Measurements from ENCODE around the gene SIGLEC8.
A peak's percentile ranks its signal among the peaks of the same experiment; 100 is the strongest.

The SIGLEC8 gene

GRCh38 chr19:51489113-51489512 lies 30.9 kb upstream of the SIGLEC8 start:
- no peak for DNase-seq (ENCODE audit: insufficient read length)
- TF ChIP-seq POLR2A (IDR thresholded peaks at IDR 0.05; ENCODE audit: low read depth, low read length) (no peak), POLR2AphosphoS5 (IDR thresholded peaks at IDR 0.05; ENCODE audit: low read depth, low read length) (no peak), TAF1 (IDR thresholded peaks at IDR 0.05; ENCODE audit: borderline replicate concordance, low read depth, low read length) (no peak)
- FAIRE-seq: no peak

GRCh38 chr19:51488491-51488890 lies 30.2 kb upstream of the SIGLEC8 start:
- FAIRE-seq (no peak), DNase-seq (ENCODE audit: insufficient read length) (no peak)
- TF ChIP-seq TAF1 (IDR thresholded peaks at IDR 0.05; ENCODE audit: borderline replicate concordance, low read depth, low read length): no peak
- TF ChIP-seq POLR2A (IDR thresholded peaks at IDR 0.05; ENCODE audit: low read depth, low read length): no peak
- no peak for TF ChIP-seq POLR2AphosphoS5 (IDR thresholded peaks at IDR 0.05; ENCODE audit: low read depth, low read length)

- no peak for DNase-seq (ENCODE audit: insufficient read length)
- FAIRE-seq: no peak
These were observed 27.9 kb upstream of the SIGLEC8 start for GRCh38 chr19:51485960-51486660.

DNA sequence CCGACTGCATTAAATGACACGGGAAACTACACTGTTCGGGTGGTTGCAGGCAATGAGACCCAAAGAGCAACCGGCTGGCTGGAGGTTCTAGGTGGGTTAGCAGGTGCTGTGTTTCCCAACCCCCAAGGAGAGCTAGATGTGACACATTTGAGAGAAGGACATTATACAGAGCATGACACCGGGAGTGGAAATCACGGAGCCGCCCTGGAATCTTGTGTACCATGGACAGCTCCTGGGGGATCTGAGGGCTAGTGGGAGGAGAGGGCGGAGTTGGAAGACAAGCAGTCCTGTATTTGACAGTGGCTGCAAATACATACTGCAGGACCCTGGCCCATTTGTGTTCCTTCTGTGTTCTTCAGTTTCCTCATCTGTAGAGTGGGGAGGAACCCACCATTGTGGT lies 22.3 kb upstream of the SIGLEC8 start:
- DNase-seq (ENCODE audit: insufficient read length): no peak
- FAIRE-seq: no peak
- TF ChIP-seq POLR2AphosphoS5 (IDR thresholded peaks at IDR 0.05; ENCODE audit: low read depth, low read length): no peak
- no peak for TF ChIP-seq POLR2A (IDR thresholded peaks at IDR 0.05; ENCODE audit: low read depth, low read length)
- TF ChIP-seq TAF1 (IDR thresholded peaks at IDR 0.05; ENCODE audit: borderline replicate concordance, low read depth, low read length): no peak

More at GRCh38 chr19:51485960-51486660, 27.9 kb upstream of the SIGLEC8 start:
- TF ChIP-seq POLR2A (IDR thresholded peaks at IDR 0.05; ENCODE audit: low read depth, low read length): no peak
- TF ChIP-seq TAF1 (IDR thresholded peaks at IDR 0.05; ENCODE audit: borderline replicate concordance, low read depth, low read length): no peak
- TF ChIP-seq POLR2AphosphoS5 (IDR thresholded peaks at IDR 0.05; ENCODE audit: low read depth, low read length): no peak

- FAIRE-seq (no peak), DNase-seq (ENCODE audit: insufficient read length) (no peak)
- TF ChIP-seq POLR2AphosphoS5 (IDR thresholded peaks at IDR 0.05; ENCODE audit: low read depth, low read length): no peak
- TF ChIP-seq TAF1 (IDR thresholded peaks at IDR 0.05; ENCODE audit: borderline replicate concordance, low read depth, low read length): no peak
- TF ChIP-seq POLR2A (IDR thresholded peaks at IDR 0.05; ENCODE audit: low read depth, low read length): no peak
These were observed 21.5 kb upstream of the SIGLEC8 start for GRCh38 chr19:51479531-51480331.

DNA sequence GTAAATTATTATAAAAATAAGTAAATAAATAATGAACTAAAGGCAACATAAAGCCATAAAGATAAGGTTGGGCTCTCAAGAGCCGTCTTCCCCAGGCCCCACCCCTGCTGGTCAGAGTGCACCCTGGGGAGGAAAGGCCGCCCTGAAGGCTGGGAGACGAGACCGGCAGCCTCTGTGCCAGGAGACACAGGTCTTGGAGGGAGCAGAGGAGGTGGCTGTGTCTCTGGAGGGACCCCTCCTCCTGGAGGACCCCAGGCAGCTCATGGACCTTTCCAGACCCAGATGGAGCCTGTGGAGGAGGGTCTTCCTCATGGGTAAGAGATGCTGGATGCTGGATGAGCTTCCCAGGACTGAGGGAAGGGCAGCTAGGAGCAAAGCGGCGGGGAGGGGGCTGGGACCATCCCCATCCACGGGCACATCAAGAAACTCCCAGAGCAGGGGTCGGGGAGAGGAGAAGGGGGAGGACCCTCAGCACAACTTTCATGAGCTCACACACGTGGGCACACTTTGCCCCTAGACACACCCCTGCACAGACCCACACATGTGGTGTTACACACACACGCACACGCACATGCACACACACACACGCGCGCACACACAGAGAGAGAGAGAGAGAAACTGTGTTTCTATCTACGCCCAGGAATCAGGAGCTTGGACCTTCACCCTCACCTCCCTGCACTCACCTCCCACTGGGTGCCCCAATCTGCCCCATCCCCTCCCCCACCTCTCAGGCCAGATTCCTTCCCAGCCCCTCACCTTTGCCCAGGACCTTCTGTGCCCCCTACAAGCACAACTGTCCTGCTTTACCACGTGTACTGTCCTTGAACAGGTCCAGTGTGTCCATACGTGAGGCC lies 20.4 kb upstream of the SIGLEC8 start, which contains the start of gene CEACAM18:
TSS of gene CEACAM18 (plus strand) at position 159 of the 854 bp plus-strand sequence.
- DNase-seq (ENCODE audit: insufficient read length): no peak
- no peak for FAIRE-seq
- TF ChIP-seq TAF1 (IDR thresholded peaks at IDR 0.05; ENCODE audit: borderline replicate concordance, low read depth, low read length) (no peak), POLR2A (IDR thresholded peaks at IDR 0.05; ENCODE audit: low read depth, low read length) (no peak), POLR2AphosphoS5 (IDR thresholded peaks at IDR 0.05; ENCODE audit: low read depth, low read length) (no peak)

- DNase-seq (ENCODE audit: insufficient read length) (no peak), FAIRE-seq (no peak)
- no peak for TF ChIP-seq POLR2AphosphoS5 (IDR thresholded peaks at IDR 0.05; ENCODE audit: low read depth, low read length)
- TF ChIP-seq POLR2A (IDR thresholded peaks at IDR 0.05; ENCODE audit: low read depth, low read length): no peak
- no peak for TF ChIP-seq TAF1 (IDR thresholded peaks at IDR 0.05; ENCODE audit: borderline replicate concordance, low read depth, low read length)
These were observed 19.1 kb upstream of the SIGLEC8 start for GRCh38 chr19:51477344-51477743.

DNA sequence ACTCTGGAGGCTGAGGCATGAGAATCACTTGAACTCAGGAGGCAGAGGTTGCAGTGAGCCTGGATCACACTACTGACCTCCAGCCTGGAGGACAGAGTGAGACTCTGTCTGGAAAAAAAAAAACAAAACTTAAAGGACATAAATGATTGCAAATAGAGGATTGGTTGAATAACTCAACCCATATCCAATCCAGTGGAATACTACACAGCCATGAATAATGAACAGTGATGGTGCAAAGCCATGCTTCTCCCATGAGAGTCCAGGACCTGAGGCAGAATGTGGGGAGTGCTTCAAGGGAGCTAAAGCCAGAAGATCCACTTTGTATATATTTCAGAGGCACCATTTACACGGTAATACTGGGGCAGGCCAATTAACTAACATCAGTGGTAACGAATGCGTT lies 17.9 kb upstream of the SIGLEC8 start:
- TF ChIP-seq POLR2A (IDR thresholded peaks at IDR 0.05; ENCODE audit: low read depth, low read length) (no peak), TAF1 (IDR thresholded peaks at IDR 0.05; ENCODE audit: borderline replicate concordance, low read depth, low read length) (no peak), POLR2AphosphoS5 (IDR thresholded peaks at IDR 0.05; ENCODE audit: low read depth, low read length) (no peak)
- DNase-seq (ENCODE audit: insufficient read length) (no peak), FAIRE-seq (no peak)

GRCh38 chr19:51473009-51473707 lies 14.9 kb upstream of the SIGLEC8 start:
- DNase-seq (ENCODE audit: insufficient read length) (peak; percentile 41), FAIRE-seq (peak; percentile 69)
- TF ChIP-seq POLR2A (IDR thresholded peaks at IDR 0.05; ENCODE audit: low read depth, low read length) (no peak), TAF1 (IDR thresholded peaks at IDR 0.05; ENCODE audit: borderline replicate concordance, low read depth, low read length) (no peak)

GRCh38 chr19:51472607-51473006 lies 14.4 kb upstream of the SIGLEC8 start:
- no peak for DNase-seq (ENCODE audit: insufficient read length)
- no peak for TF ChIP-seq POLR2AphosphoS5 (IDR thresholded peaks at IDR 0.05; ENCODE audit: low read depth, low read length)
- TF ChIP-seq TAF1 (IDR thresholded peaks at IDR 0.05; ENCODE audit: borderline replicate concordance, low read depth, low read length): no peak
- TF ChIP-seq POLR2A (IDR thresholded peaks at IDR 0.05; ENCODE audit: low read depth, low read length): no peak
- no peak for FAIRE-seq

Data from GM12892 (cell line).